HG03159 (cell line): ENCODE results near the gene GRIN1.

Source experiments
- ATAC-seq: cut with Tn5 transposase; IDR thresholded peaks from one replicate; pipeline ENCODE4 v1.9.1; 2021; ENCODE audit warnings: mild to moderate bottlenecking, moderate library complexity; ENCODE audit not compliant: unreplicated experiment

The GRIN1 gene

GRCh38 chr9:137189297-137190295 lies 50.6 kb downstream of the GRIN1 start:
- ATAC-seq = peak; percentile 2

- no peak for ATAC-seq
Measured at GRCh38 chr9:137190315-137190856, 51.4 kb downstream of the GRIN1 start.

GRCh38 chr9:137191245-137191644 lies 52.3 kb downstream of the GRIN1 start:
- no peak for ATAC-seq

GRCh38 chr9:137191691-137192447 lies 52.9 kb downstream of the GRIN1 start:
- no peak for ATAC-seq

GRCh38 chr9:137192448-137192780 lies 53.5 kb downstream of the GRIN1 start:
- ATAC-seq = no peak

GRCh38 chr9:137192859-137193258 lies 53.9 kb downstream of the GRIN1 start:
- no peak for ATAC-seq

- no peak for ATAC-seq
Measured at GRCh38 chr9:137193771-137194170, 54.8 kb downstream of the GRIN1 start.

- ATAC-seq = no peak
Measured at GRCh38 chr9:137194388-137194787, 55.4 kb downstream of the GRIN1 start.

- ATAC-seq = no peak
Measured at GRCh38 chr9:137194909-137195308, 56.0 kb downstream of the GRIN1 start.

GRCh38 chr9:137195525-137196220 lies 56.7 kb downstream of the GRIN1 start:
- no peak for ATAC-seq

GRCh38 chr9:137198051-137198901 lies 59.3 kb downstream of the GRIN1 start:
- no peak for ATAC-seq

GRCh38 chr9:137198902-137199283 lies 59.9 kb downstream of the GRIN1 start:
- no peak for ATAC-seq

GRCh38 chr9:137199411-137200121 lies 60.6 kb downstream of the GRIN1 start:
- ATAC-seq = no peak

- ATAC-seq = peak; percentile 84
Measured at GRCh38 chr9:137200311-137201204, 61.6 kb downstream of the GRIN1 start, which contains the start of gene TPRN. Gene TPRN, minus strand, starts transcription at chr9:137200741. Its CDS starts 30 bp downstream, at chr9:137200711.

- ATAC-seq = no peak
Measured at GRCh38 chr9:137201205-137201868, 62.4 kb downstream of the GRIN1 start.

- no peak for ATAC-seq
Measured at GRCh38 chr9:137202966-137203365, 64.0 kb downstream of the GRIN1 start.

GRCh38 chr9:137204731-137205125 lies 65.8 kb downstream of the GRIN1 start:
- ATAC-seq = no peak
